GM18499 (cell line): ENCODE results near the gene KRT4.

ENCODE experiments used
- ATAC-seq: cut with Tn5 transposase; IDR thresholded peaks from one replicate; pipeline ENCODE4 v1.9.1; 2021; ENCODE audit warnings: moderate number of reproducible peaks; ENCODE audit not compliant: insufficient read depth, unreplicated experiment

Gene KRT4

GRCh38 chr12:52760623-52761022 is 53.3 kb downstream of the KRT4 start:
- no peak for ATAC-seq

GRCh38 chr12:52759695-52760094 is 54.2 kb downstream of the KRT4 start:
- ATAC-seq = no peak

- no peak for ATAC-seq
Observed at GRCh38 chr12:52759218-52759617, 54.7 kb downstream of the KRT4 start.

- no peak for ATAC-seq
Observed at GRCh38 chr12:52757449-52758176, 56.3 kb downstream of the KRT4 start.
